B cell (primary cell): ENCODE data around the gene TRPM7.

Source experiments
- EZH2 ChIP-seq: IDR thresholded peaks from 2 replicates; pipeline ENCODE4 v1.6.1; 2012; ENCODE audit warnings: borderline replicate concordance, low read depth, mild to moderate bottlenecking, moderate library complexity, low read length; ENCODE audit not compliant: insufficient read depth, poor library complexity, severe bottlenecking
- TF ChIP-seq, protein P1 (sequence below): fragments of 200-600 bp; IDR thresholded peaks from one replicate; pipeline ENCODE4 v1.8.0; 2022; ENCODE audit warnings: antibody characterized with exemption, mild to moderate bottlenecking

DNA sequence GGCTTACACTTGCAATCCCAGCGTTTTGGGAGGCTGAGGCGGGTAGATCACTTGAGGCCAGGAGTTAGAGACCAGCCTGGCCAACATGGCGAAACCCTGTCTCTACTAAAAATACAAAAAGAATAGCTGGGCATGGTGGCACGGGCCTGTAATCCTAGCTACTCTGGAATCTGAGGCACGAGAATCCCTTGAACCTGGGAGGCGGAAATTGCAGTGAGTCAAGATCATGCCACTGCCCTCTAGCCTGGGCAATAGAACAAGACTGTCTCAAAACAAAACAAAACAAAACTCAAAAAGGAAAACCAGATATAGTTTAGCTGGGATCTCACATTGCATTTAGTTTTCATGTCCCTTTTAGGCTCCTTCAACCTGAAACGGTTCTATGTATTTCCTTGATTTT lies 137.3 kb downstream of the TRPM7 start:
- TF ChIP-seq, protein P1, sequence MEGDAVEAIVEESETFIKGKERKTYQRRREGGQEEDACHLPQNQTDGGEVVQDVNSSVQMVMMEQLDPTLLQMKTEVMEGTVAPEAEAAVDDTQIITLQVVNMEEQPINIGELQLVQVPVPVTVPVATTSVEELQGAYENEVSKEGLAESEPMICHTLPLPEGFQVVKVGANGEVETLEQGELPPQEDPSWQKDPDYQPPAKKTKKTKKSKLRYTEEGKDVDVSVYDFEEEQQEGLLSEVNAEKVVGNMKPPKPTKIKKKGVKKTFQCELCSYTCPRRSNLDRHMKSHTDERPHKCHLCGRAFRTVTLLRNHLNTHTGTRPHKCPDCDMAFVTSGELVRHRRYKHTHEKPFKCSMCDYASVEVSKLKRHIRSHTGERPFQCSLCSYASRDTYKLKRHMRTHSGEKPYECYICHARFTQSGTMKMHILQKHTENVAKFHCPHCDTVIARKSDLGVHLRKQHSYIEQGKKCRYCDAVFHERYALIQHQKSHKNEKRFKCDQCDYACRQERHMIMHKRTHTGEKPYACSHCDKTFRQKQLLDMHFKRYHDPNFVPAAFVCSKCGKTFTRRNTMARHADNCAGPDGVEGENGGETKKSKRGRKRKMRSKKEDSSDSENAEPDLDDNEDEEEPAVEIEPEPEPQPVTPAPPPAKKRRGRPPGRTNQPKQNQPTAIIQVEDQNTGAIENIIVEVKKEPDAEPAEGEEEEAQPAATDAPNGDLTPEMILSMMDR = no peak
- no peak for TF ChIP-seq EZH2
